SHP77 treated with DMSO at 0.1 percent for 48 hours (cell line): Measurements from ENCODE around the gene USP2.

Experiments used
- DNase-seq: peaks from one replicate; lab custom pipeline; 2025; lab: John Stamatoyannopoulos, UW

The USP2 gene

GRCh38 chr11:119306373-119306890, 75.1 kb downstream of the USP2 start:
- no peak for DNase-seq

- DNase-seq, result no peak
Observed at GRCh38 chr11:119305556-119306372, 75.7 kb downstream of the USP2 start.
